ENCODE measurements around the gene NCCRP1.
"Not testable (repeated sequence)": the region's sequence is repeated elsewhere in the genome, so short reads cannot be mapped to it uniquely, and the experiment has no call there.

The NCCRP1 gene

GRCh38 chr19:39209196-39209595 lies 12.4 kb downstream of the NCCRP1 start:
- DNase-seq, result no peak

- DNase-seq, result no peak
These were observed 15.1 kb downstream of the NCCRP1 start for GRCh38 chr19:39211731-39212374.

GRCh38 chr19:39212375-39212742 lies 15.6 kb downstream of the NCCRP1 start:
- no peak for DNase-seq

GRCh38 chr19:39215323-39215722 lies 18.6 kb downstream of the NCCRP1 start:
- not testable (repeated sequence) for DNase-seq

DNA sequence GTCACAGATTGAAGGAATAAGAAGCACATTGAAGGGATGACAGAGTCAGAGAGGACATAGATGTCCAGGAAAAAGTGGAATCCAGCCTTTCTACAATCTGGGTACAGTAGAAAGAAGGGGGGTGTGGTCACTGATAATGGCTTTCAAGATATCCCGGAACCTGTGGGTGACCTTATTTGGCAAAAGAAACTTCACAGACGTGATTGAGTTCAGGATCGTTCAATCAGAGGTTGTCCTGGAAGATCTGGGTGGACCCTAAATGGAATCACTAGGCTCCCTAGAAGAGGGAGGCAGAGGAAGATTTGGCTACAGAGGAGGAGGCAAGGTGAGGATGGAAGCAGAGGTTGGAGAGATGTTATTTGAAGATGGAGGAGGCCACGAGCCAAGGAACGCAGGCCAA lies 20.3 kb downstream of the NCCRP1 start:
- DNase-seq, result no peak

DNA sequence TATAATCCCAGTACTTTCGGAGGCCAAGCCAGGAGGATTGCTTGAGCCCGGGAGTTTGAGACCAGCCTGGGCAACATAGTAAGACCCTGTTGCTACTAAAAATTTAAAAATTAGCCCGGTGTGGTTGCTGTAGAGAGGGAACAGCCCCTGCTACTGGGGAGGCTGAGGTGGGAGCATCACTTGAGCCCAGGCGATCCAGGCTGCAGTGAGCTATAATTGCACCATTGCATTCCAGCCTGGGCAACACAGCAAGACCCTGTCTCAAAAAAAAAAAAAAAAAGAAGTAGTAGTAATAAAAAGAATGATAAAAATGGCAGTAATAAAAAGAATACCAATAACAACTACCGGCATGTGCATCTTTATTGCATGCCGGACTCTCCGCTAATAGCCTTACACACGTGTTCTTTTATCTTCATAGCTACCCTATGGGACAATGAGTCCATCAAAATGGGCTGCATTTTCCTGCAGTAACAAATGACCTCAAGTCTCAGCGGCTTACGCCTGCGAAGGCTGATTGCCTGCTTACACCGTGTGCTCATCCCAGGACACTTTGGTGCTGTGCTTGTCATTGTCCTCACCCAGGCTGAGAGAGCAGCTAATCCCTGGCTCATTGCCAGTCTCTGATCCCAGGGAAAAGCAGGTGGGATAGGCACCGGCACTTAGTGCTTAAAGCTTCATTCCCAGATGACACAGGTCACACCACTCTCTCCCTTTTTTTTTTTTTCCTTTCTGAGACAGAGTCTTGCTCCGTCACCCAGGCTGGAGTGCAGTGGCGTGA lies 21.7 kb downstream of the NCCRP1 start:
- no peak for DNase-seq

- not testable (repeated sequence) for DNase-seq
These were observed 22.3 kb downstream of the NCCRP1 start for GRCh38 chr19:39219108-39219507.

GRCh38 chr19:39223703-39224279 lies 27.0 kb downstream of the NCCRP1 start:
- DNase-seq, result no peak

GRCh38 chr19:39224910-39225309 lies 28.1 kb downstream of the NCCRP1 start:
- no peak for DNase-seq

GRCh38 chr19:39230096-39230764 lies 33.5 kb downstream of the NCCRP1 start:
- no peak for DNase-seq

GRCh38 chr19:39232708-39233107 lies 35.9 kb downstream of the NCCRP1 start:
- DNase-seq, result no peak

GRCh38 chr19:39236527-39236926 lies 39.8 kb downstream of the NCCRP1 start:
- DNase-seq, result no peak

GRCh38 chr19:39237200-39238184 lies 40.7 kb downstream of the NCCRP1 start:
- DNase-seq, result no peak

DNA sequence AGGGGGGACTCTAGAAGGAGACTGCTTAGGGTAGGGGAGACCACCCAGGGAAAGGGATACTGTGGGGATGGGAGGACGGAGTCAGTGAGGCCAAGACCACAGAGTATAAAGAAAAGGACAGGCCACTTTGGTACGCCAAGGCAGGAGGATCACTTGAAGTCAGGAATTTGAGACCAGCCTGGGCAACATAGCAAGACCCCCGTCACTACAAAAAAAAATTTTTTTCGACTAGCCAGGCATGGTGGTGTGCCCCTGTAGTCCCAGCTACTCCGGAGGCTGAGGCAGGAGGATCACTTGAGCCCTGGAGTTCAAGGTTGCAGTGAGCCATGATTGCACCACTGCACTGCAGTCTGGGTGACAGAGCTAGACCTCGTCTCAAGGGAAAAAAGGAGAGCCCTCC lies 41.4 kb downstream of the NCCRP1 start:
- DNase-seq, result no peak

GRCh38 chr19:39238944-39239343 lies 42.2 kb downstream of the NCCRP1 start:
- DNase-seq, result no peak

- no peak for DNase-seq
These were observed 43.7 kb downstream of the NCCRP1 start for GRCh38 chr19:39240421-39240820.

DNA sequence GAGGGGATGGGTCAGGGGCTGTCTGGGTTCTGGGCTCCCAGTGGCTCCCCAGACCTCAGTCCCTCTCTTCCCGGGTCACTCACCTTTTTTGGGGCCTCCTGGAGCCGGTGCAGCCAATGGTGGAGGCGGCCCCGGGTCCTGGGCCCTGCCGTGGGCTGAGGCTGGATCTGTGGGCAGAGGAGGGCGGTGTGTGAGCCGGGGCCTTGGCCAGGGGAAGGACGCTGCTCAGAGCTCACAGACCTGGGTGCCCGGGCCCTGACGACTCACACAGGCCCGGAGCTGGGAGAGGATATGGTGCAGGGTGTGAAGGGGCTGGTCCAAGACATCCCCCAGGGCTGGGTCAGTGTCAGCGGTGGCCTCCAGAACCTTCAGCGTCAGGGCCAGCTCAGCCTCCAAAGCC lies 47.0 kb downstream of the NCCRP1 start:
- DNase-seq, result not testable (repeated sequence)

DNA sequence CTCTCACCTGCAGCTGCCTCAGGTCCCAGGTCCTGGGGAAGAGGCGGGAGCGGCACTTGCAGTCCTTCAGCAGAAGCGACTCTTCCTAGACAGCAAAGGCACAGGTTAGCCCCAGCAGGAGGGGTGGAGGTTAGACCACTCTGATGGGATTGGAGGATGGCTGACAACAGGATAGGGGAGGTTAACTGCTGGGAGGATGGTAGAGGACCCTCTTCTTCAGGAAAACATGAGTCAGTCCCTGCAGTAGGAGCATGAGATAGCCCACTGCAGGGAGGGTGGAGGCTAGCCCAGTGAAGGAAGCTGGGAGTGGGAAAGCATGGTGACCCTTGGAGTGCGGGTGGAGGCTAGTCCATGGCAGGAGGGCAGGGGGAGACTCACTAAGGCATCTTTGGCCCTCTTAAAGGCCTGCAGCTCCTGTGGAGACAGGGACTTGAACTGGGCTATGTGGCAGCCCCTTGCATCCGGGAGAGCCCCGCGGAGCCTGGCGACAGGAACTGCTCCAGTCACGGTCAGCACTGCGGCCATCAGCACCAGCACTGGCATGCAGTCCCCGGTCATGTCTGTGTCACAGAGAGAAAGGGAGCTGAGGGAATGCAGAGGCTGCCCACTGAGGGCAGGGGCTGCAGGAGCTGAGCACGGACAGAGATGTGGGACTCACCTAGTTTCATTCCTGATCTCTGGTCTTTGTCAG lies 47.8 kb downstream of the NCCRP1 start, which contains the start of gene IFNL3:
Gene IFNL3, minus strand, starts transcription at position 597 of the 691 bp plus-strand sequence. Its CDS starts 39 bp downstream, at position 558.
- not testable (repeated sequence) for DNase-seq

GRCh38 chr19:39245166-39245565 lies 48.4 kb downstream of the NCCRP1 start:
- not testable (repeated sequence) for DNase-seq

GRCh38 chr19:39246951-39247669 lies 50.3 kb downstream of the NCCRP1 start:
- DNase-seq, result no peak

All from cortex of kidney (tissue), 1 donor.